Pancreas (tissue), 10 donors: ENCODE results near the gene MED26. TPM values are rescaled to one million over a fixed set of nuclear protein-coding genes. Genes with fewer than 3 reads are reported as not detected.

Source experiments
- ATAC-seq, 4 donors: fragments of 200-7000 bp; cut with Tn5 transposase; one replicate each; pipeline versions ENCODE4 v1.8.0 to v1.9.1; 2020; ENCODE audit warnings: mild to moderate bottlenecking in 4 of 4, moderate library complexity in 4 of 4
- DNase-seq, 6 donors: peaks; one replicate each; pipeline ENCODE4 v3.0.0-alpha.2; 2020
- FAIRE-seq: peaks from 2 replicates; lab custom pipeline; 2012; peaks lifted over from hg19 to GRCh38; lab: Jason Lieb, UNC
- H3K27ac ChIP-seq, 4 donors: fragments of 200-600 bp; sonication (generic); 1 replicate in 3 of 4; 2 replicates in 1 of 4; pipeline versions ENCODE4 v1.5.0 to v1.8.0; 2020
- H3K27me3 ChIP-seq, 4 donors: fragments of 200-600 bp; one replicate each; pipeline ENCODE4 v1.8.0; 2021
- H3K36me3 ChIP-seq, 3 donors: fragments of 200-600 bp; sonication (generic) in 1 of 3; one replicate each; pipeline versions ENCODE4 v1.5.0 to v1.8.0; 2020 to 2021
- H3K4me1 ChIP-seq, 3 donors: fragments of 200-600 bp; one replicate each; pipeline ENCODE4 v1.8.0; 2021
- H3K4me3 ChIP-seq, 4 donors: fragments of 200-600 bp; sonication (generic) in 2 of 4; one replicate each; pipeline versions ENCODE4 v1.5.0 to v1.8.0; 2020 to 2021
- H3K9me3 ChIP-seq, 4 donors: fragments of 200-600 bp; one replicate each; pipeline ENCODE4 v1.8.0; 2021
- CTCF ChIP-seq, 4 donors: fragments of 200-600 bp; sonication (generic) in 3 of 4; IDR thresholded peaks; one replicate each; pipeline versions ENCODE4 v1.5.0 to v1.8.0; 2021; ENCODE audit warnings: antibody characterized with exemption in 4 of 4
- WGBS, 2 donors: extraction: QIAGEN DNeasy Blood & Tissue Kit; methylation state at CpG; one replicate each; pipeline ENCODE4 v1.1.7; 2013; 5-methylcytosine and 5-hydroxymethylcytosine counted together
- intact Hi-C, 3 donors: fragments of 100-400 bp; cut with DNase I; formaldehyde crosslinking; loops; one replicate each; pipeline versions ENCODE4 v1.11.1 to v1.14.2; 2022
- polyA plus RNA-seq, 2 donors: library from polyadenylated mRNA; stranded (reverse); fragments of 200-250 nt; gene quantifications; one replicate each; pipeline ENCODE4 v1.2.3, GENCODE V29; 2013
- total RNA-seq, 6 donors: library from RNA; stranded (reverse); fragmentation: NEBNext Ultra II Directional in 4 of 6; extraction: Animal tissue kit (Norgen Biotek cat#: 25700) in 4 of 6; gene quantifications; one replicate each; pipeline versions ENCODE4 v1.2.1 to v1.2.4, GENCODE V29; 2021 to 2023
- donor health status: healthy with polysubstance abuse.
- donor health status: DM: no; HTN: no; CAD: no; lungs with moderate emphysema.
- donor health status: DM: no; HTN: no; CAD: no.
- donor health status: control.
- donor health status: control.
- donor health status: Bipolar disorder and iron deficiency.
- donor health status: DM: yes; HTN: yes; CAD: no.
- donor health status: DM: no; HTN: no; CAD: no.
- donor health status: DM: no; HTN: no; CAD: no.
- donor health status: DM: yes; HTN: yes; CAD: no.

Gene MED26
- total and polyA plus RNA-seq, 8 donors = 3.7 to 7.1 (median 4.0) TPM

GRCh38 chr19:16575282-16575681 is 52.7 kb downstream of the MED26 start:
- DNase-seq = no peak
- peaks cover 0 to 16% (median 5%) of the 10 kb centered on the region in 3 donors for H3K36me3 ChIP-seq
- WGBS, 2 donors = 86 to 96% methylated on average over 2 of the region's 2 CpGs
- no peak for FAIRE-seq
- peaks cover 6 to 25% (median 20%) of the 10 kb centered on the region in 3 donors for H3K4me1 ChIP-seq
- no peak overlapping the region for H3K4me3 ChIP-seq
- no peak for TF ChIP-seq CTCF (IDR thresholded peaks at IDR 0.05)
- no peaks in the 10 kb centered on the region for H3K9me3 ChIP-seq
- intact Hi-C loops = loop anchor here in 2 of 3 donors (10.0 kb wide), 1 partner anchor 50 kb away; the partner anchor contains the start of gene MED26 (in 2 of the 2)
- no peak overlapping the region for H3K27ac ChIP-seq
- ATAC-seq = no peak
- H3K27me3 ChIP-seq = no peaks in the 10 kb centered on the region

DNA sequence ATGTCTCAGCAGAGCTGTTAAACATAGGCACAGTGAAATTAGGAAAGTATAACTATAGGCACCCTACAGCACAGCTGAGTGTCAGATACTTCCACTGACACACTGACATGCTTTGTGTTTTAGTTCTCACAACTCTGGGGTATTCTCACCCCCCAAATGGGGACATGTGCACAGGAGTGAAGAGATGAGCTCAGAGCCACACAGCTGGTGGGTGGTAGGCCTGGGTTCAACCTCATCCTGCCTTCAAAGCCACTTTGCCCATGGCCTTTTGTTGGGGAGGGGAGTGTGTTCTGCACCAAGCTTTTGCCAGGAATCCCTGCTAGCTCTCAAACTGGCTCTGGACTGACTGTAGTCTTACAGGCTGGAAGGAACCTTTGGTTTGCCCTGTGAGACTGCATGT is 54.1 kb downstream of the MED26 start:
- DNase-seq (no peak), ATAC-seq (no peak), FAIRE-seq (no peak)
- intact Hi-C loops = loop anchor here in 2 of 3 donors (10.0 kb wide), 1 partner anchor 51 kb away; the partner anchor contains the start of gene MED26 (in 2 of the 2)
- TF ChIP-seq CTCF (IDR thresholded peaks at IDR 0.05) = no peak
- peaks cover 0 to 16% (median 5%) of the 10 kb centered on the region in 3 donors for H3K36me3 ChIP-seq
- H3K27me3 ChIP-seq = no peaks in the 10 kb centered on the region
- no peaks in the 10 kb centered on the region for H3K9me3 ChIP-seq
- H3K4me1 ChIP-seq = peaks cover 11 to 38% (median 23%) of the 10 kb centered on the region in 3 donors
- H3K4me3 ChIP-seq = peak overlapping the region in 1 of 4 donors; percentile 97
- H3K27ac ChIP-seq = no peak overlapping the region

GRCh38 chr19:16573296-16573695 is 54.7 kb downstream of the MED26 start:
- intact Hi-C loops = loop anchor here in 2 of 3 donors (10.0 kb wide), 1 partner anchor 52 kb away; the partner anchor contains the start of gene MED26 (in 2 of the 2)
- WGBS, 2 donors = 56 to 59% methylated on average over 13 of the region's 13 CpGs
- Histone ChIP-seq H3K27ac (peak overlapping the region in 3 of 4 donors; percentile 64 to 77 (median 73)), H3K27me3 (no peaks in the 10 kb centered on the region), H3K36me3 (peaks cover 0 to 16% (median 5%) of the 10 kb centered on the region in 3 donors), H3K4me1 (peaks cover 11 to 38% (median 23%) of the 10 kb centered on the region in 3 donors), H3K4me3 (peak overlapping the region; percentile 60 to 97 (median 92)), H3K9me3 (no peaks in the 10 kb centered on the region)
- DNase-seq (peak in 1 of 6 donors; percentile 24), FAIRE-seq (no peak), ATAC-seq (no peak)
- TF ChIP-seq CTCF (IDR thresholded peaks at IDR 0.05) = no peak

DNA sequence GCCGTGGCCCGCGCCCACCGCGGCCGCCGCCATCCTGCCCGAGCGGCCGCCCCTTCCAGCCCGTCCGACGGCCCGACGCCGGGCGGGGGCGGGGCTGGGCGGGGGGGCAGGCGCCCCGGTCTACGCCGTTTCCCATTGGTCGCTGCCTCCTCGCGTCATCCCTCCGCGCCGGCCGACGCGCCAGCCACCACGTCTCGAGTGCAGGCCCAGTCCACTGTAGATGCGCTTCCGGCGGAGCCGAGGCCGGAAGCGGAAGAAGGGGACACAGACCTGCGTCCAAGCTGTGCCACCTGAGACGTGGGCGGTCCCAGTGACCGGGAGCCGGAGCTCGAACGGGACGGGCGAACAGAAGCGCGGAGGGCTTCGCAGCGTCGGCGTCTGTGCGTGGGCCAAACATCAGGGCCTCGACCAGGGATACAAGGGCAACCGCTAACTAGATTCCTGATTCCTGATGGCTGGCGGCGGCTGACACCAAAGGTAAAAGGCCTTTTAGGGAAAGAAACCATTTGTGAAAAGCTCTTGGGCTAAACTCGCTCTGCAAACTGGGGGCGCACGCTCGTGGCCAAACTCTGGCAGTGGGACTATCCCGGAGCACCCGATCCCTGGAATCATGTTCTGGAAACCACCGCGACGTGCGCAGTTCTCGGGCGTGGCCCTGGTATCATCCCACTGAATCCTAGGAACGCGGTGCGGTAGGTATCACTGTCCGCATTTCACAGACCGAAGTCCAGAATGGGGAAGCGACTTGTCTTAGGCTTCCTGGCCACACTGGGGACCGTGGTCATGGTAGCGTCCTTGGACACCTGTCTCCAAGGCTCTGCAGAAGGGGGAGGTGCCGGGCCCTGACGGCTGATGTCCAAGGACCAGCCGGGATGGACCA is 55.4 kb downstream of the MED26 start, which contains the start of gene SLC35E1:
TSS of gene SLC35E1 (minus strand) at position 84 of the 880 bp plus-strand sequence. CDS start at position 33, 51 bp downstream.
- Histone ChIP-seq H3K9me3 (no peaks in the 10 kb centered on the region), H3K36me3 (peaks cover 0 to 18% (median 5%) of the 10 kb centered on the region in 3 donors), H3K4me3 (peak within 1 kb of the TSS; percentile 87 to 97 (median 92)), H3K27ac (peak within 1 kb of the TSS; percentile 76 to 87 (median 78)), H3K27me3 (no peaks in the 10 kb centered on the region), H3K4me1 (peaks cover 11 to 38% (median 23%) of the 10 kb centered on the region in 3 donors)
- intact Hi-C loops = loop anchor here in 2 of 3 donors (10.0 kb wide), 1 partner anchor 52 kb away; the partner anchor contains the start of gene MED26 (in 2 of the 2)
- DNase-seq (peak; percentile 96 to 99 (median 97)), FAIRE-seq (no peak), ATAC-seq (peak; percentile 93 to 97 (median 94))
- 0 to 1% methylated on average over 51 to 83 of the region's 83 CpGs for WGBS, 2 donors
- TF ChIP-seq CTCF (IDR thresholded peaks at IDR 0.05) = no peak
